Endothelial cell (in vitro differentiated cells): ENCODE data around the gene GNB5. TPM values are rescaled to one million over a fixed set of nuclear protein-coding genes. Genes with fewer than 3 reads are reported as not detected.

Source experiments
- DNase-seq: peaks from one replicate; pipeline ENCODE4 v3.0.0; 2021; ENCODE audit warnings: low spot score
- H3K27ac Mint-ChIP-seq: one replicate; pipeline ENCODE4 v1.8.0; 2021; ENCODE audit warnings: mixed read lengths, inconsistent platforms; ENCODE audit not compliant: unreplicated experiment
- H3K27me3 Mint-ChIP-seq: one replicate; pipeline ENCODE4 v1.8.0; 2021; ENCODE audit warnings: mild to moderate bottlenecking, moderate library complexity, mixed read lengths, inconsistent platforms; ENCODE audit not compliant: unreplicated experiment
- H3K36me3 Mint-ChIP-seq: one replicate; pipeline ENCODE4 v1.8.0; 2021; ENCODE audit warnings: mild to moderate bottlenecking, low read depth, mixed read lengths, inconsistent platforms; ENCODE audit not compliant: unreplicated experiment
- H3K4me1 Mint-ChIP-seq: one replicate; pipeline ENCODE4 v1.8.0; 2021; ENCODE audit warnings: mild to moderate bottlenecking, mixed read lengths, inconsistent platforms; ENCODE audit not compliant: unreplicated experiment
- H3K4me3 Mint-ChIP-seq: one replicate; pipeline ENCODE4 v1.8.0; 2021; ENCODE audit warnings: mild to moderate bottlenecking, mixed read lengths, inconsistent platforms; ENCODE audit not compliant: unreplicated experiment
- H3K9me3 Mint-ChIP-seq: one replicate; pipeline ENCODE4 v1.8.0; 2021; ENCODE audit warnings: mixed read lengths, inconsistent platforms; ENCODE audit not compliant: unreplicated experiment
- total RNA-seq: library from RNA; stranded (reverse); fragmentation: NEBNext Ultra II Directional; extraction: Animal tissue kit (Norgen Biotek cat#: 25700); gene quantifications from one replicate; pipeline ENCODE4 v1.2.1, GENCODE V29; 2021; ENCODE audit not compliant: unreplicated experiment
- TF ChIP-seq, protein P1 (sequence below): fragments of 200-600 bp; sonication (generic); IDR thresholded peaks from one replicate; pipeline ENCODE4 v1.5.0; 2021; ENCODE audit warnings: antibody characterized with exemption; ENCODE audit not compliant: unreplicated experiment

The GNB5 gene
- total RNA-seq, 1 donor from 2014 or later: 11.7 TPM

DNA sequence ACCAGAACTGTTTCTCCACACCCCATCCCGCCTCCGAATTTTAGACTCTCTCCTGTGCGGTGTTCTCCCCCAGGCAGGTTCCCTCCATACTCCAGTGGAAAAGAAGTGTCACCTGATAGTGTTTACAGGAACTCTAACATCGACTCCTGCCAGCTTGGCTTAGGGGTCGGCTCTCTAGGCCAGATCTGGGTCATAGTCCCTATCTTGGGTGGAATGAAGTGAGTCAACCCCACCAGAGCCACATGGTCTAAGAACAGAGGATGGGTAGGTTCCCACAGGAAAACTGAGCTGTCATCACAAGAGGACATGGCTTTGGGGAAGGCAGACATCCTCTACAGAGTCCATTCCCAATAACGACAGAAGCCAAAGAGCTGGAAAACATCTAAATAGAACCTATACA, 84.6 kb downstream of the GNB5 start:
- H3K27ac Mint-ChIP-seq: no peak overlapping the region
- TF ChIP-seq, protein P1, sequence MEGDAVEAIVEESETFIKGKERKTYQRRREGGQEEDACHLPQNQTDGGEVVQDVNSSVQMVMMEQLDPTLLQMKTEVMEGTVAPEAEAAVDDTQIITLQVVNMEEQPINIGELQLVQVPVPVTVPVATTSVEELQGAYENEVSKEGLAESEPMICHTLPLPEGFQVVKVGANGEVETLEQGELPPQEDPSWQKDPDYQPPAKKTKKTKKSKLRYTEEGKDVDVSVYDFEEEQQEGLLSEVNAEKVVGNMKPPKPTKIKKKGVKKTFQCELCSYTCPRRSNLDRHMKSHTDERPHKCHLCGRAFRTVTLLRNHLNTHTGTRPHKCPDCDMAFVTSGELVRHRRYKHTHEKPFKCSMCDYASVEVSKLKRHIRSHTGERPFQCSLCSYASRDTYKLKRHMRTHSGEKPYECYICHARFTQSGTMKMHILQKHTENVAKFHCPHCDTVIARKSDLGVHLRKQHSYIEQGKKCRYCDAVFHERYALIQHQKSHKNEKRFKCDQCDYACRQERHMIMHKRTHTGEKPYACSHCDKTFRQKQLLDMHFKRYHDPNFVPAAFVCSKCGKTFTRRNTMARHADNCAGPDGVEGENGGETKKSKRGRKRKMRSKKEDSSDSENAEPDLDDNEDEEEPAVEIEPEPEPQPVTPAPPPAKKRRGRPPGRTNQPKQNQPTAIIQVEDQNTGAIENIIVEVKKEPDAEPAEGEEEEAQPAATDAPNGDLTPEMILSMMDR: no peak
- H3K9me3 Mint-ChIP-seq: no peaks in the 10 kb centered on the region
- no peaks in the 10 kb centered on the region for H3K36me3 Mint-ChIP-seq
- no peak for DNase-seq
- H3K4me3 Mint-ChIP-seq: no peak overlapping the region
- peaks cover 2% of the 10 kb centered on the region for H3K4me1 Mint-ChIP-seq
- H3K27me3 Mint-ChIP-seq: peaks cover 5% of the 10 kb centered on the region

DNA sequence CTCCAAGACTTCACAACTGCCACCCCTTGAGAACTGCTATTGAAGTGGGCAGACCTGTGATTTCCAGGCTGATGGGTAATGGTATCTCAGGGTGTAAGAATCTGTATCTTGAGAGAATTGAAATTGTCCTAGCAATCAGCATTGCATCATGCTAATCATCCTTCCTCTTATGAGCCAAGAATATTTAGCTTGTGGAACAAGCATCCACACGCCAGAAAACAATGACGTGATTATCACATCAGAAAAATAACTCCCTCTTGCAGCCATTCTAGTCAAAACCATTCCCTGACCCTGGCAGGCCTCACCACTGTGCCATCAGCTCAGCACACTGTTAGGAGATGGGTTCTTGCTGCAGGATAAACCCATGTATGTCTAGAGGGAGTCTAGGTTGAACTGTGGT, 85.3 kb downstream of the GNB5 start:
- no peak overlapping the region for H3K4me3 Mint-ChIP-seq
- TF ChIP-seq, protein P1: no peak
- no peak overlapping the region for H3K27ac Mint-ChIP-seq
- DNase-seq: no peak
- peaks cover 2% of the 10 kb centered on the region for H3K4me1 Mint-ChIP-seq
- peaks cover 2% of the 10 kb centered on the region for H3K27me3 Mint-ChIP-seq
- no peaks in the 10 kb centered on the region for H3K9me3 Mint-ChIP-seq
- H3K36me3 Mint-ChIP-seq: no peaks in the 10 kb centered on the region

DNA sequence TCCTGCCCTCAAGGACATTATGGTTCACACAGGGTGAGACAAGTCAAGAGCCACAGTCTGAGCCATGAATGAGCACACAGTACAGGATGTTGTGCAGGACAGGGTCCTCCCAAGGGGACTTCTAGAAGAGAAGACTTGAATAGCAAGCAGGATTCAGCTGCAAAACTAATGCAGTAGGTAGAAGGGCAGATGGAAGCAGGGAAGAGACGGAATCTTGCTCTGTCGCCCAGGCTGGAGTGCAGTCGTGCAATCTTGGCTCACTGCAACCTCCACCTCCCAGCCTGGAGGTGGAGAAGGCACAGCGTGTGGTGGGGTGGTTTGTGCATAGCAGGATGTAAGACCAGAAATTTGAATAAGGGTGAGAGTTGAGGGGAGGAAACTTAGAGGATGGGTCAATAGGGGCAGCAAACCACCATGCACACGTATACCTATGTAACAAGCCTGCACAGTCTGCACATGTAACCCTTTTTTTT, 86.6 kb downstream of the GNB5 start:
- Mint-ChIP-seq H3K36me3 (no peaks in the 10 kb centered on the region), H3K9me3 (no peaks in the 10 kb centered on the region), H3K4me3 (no peak overlapping the region), H3K27me3 (peaks cover 2% of the 10 kb centered on the region), H3K4me1 (peaks cover 2% of the 10 kb centered on the region), H3K27ac (no peak overlapping the region)
- DNase-seq: no peak
- TF ChIP-seq, protein P1: no peak

DNA sequence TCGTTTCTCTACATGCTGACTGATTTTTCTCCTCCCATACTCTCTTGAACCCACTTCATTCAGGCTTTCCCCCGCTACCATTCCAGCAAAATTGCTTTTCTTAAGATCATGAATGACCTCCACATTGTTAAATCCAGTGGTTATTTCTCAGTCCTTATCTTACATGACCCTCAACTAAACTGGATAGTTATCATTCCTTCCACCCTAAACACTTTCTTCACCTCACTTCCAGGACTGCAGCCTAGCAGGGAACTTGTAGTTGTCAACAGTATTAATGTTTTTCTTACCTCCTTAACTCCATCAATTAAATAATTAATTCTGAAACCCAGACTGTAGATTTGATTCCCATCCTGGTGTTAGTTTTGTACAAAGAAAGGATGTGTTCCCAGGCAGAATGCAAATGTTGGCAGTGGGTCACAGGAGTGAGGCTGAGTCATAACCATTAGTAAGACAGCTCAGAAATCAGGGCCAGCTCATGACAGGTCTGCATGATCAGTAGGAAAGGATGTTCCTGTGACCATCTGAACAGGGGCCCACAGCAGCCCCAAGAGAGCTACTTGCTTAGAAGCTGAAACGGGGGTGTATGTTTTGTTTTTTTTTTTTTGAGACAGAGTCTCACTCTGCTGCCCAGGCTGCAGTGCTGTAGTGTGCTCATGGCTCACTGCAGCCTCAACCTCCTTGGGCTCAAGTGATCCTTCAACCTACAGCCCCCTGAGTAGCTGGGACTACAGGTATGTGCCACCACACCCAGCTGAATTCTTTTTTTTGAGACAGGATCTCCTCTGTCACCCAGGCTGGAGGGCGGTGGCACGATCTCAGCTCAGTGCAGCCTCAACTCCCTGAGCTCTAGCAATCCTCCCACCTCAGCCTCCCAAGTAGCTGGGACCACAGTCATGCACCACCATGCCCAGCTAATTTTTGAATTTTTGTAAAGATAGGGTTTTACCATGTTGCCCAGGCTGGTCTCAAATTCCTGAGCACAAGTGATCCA, 87.7 kb downstream of the GNB5 start:
- Mint-ChIP-seq H3K4me3 (no peak overlapping the region), H3K27me3 (peaks cover 2% of the 10 kb centered on the region), H3K9me3 (no peaks in the 10 kb centered on the region), H3K36me3 (no peaks in the 10 kb centered on the region), H3K4me1 (peaks cover 2% of the 10 kb centered on the region), H3K27ac (no peak overlapping the region)
- no peak for DNase-seq
- TF ChIP-seq, protein P1: no peak

DNA sequence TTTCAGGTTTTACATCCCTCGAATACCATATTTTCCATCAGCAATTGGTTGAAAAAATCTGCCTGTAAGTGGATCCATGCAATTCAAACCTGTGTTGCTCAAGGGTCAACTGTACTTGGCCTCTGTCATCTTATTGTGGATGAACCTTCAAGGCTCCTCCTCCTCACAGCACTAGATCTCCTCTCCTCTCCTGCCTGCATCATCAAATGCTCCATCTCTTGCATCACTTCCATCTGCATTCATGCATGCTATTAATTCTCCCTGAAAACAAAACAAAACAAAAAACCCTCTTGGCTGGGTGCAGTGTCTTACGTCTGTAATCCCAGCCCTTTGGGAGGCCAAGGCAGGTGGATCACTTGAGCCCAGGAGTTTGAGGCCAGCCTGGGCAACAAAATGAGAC, 88.7 kb downstream of the GNB5 start:
- Mint-ChIP-seq H3K9me3 (no peaks in the 10 kb centered on the region), H3K4me1 (peaks cover 2% of the 10 kb centered on the region), H3K36me3 (no peaks in the 10 kb centered on the region), H3K27me3 (peaks cover 2% of the 10 kb centered on the region), H3K27ac (no peak overlapping the region), H3K4me3 (no peak overlapping the region)
- no peak for DNase-seq
- TF ChIP-seq, protein P1: no peak
